GM21526 (cell line): Measurements from ENCODE around the gene DIAPH2.
A peak's percentile ranks its signal among the peaks of the same experiment; 100 is the strongest.

Experiments
- ATAC-seq: cut with Tn5 transposase; IDR thresholded peaks from one replicate; pipeline ENCODE4 v1.9.1; 2021; ENCODE audit warnings: moderate library complexity; ENCODE audit not compliant: unreplicated experiment, low FRiP score

The DIAPH2 gene

GRCh38 chrX:96684339-96685209, at the start of gene DIAPH2:
DIAPH2 (plus strand) TSS chrX:96684842.
- ATAC-seq = peak; percentile 85

GRCh38 chrX:96650023-96650422, 34.6 kb upstream of the DIAPH2 start:
- no peak for ATAC-seq

GRCh38 chrX:96655947-96656623, 28.6 kb upstream of the DIAPH2 start:
- no peak for ATAC-seq

- no peak for ATAC-seq
These were observed 2.1 kb upstream of the DIAPH2 start for GRCh38 chrX:96682516-96682915.

GRCh38 chrX:96683997-96684338, 674 bp upstream of the DIAPH2 start:
- ATAC-seq = peak; percentile 9

- peak; percentile 30 for ATAC-seq
These were observed 813 bp downstream of the DIAPH2 start for GRCh38 chrX:96685210-96686099.

GRCh38 chrX:96687776-96688175, 3.1 kb downstream of the DIAPH2 start:
- ATAC-seq = no peak

- no peak for ATAC-seq
These were observed 4.1 kb downstream of the DIAPH2 start for GRCh38 chrX:96688789-96689188.

GRCh38 chrX:96689991-96690390, 5.3 kb downstream of the DIAPH2 start:
- no peak for ATAC-seq

GRCh38 chrX:96692454-96692853, 7.8 kb downstream of the DIAPH2 start:
- ATAC-seq = no peak

- ATAC-seq = no peak
These were observed 8.2 kb downstream of the DIAPH2 start for GRCh38 chrX:96692890-96693289.

- ATAC-seq = no peak
These were observed 8.8 kb downstream of the DIAPH2 start for GRCh38 chrX:96693407-96693806.

GRCh38 chrX:96696462-96696861, 11.8 kb downstream of the DIAPH2 start:
- no peak for ATAC-seq

GRCh38 chrX:96700625-96701024, 16.0 kb downstream of the DIAPH2 start:
- no peak for ATAC-seq

- ATAC-seq = no peak
These were observed 18.7 kb downstream of the DIAPH2 start for GRCh38 chrX:96703379-96703778.

- ATAC-seq = no peak
These were observed 19.2 kb downstream of the DIAPH2 start for GRCh38 chrX:96703816-96704215.

- ATAC-seq = no peak
These were observed 20.0 kb downstream of the DIAPH2 start for GRCh38 chrX:96704629-96705028.

- ATAC-seq = no peak
These were observed 21.3 kb downstream of the DIAPH2 start for GRCh38 chrX:96705905-96706304.

GRCh38 chrX:96707804-96708203, 23.2 kb downstream of the DIAPH2 start:
- no peak for ATAC-seq

- no peak for ATAC-seq
These were observed 25.4 kb downstream of the DIAPH2 start for GRCh38 chrX:96710031-96710430.

GRCh38 chrX:96713303-96713702, 28.7 kb downstream of the DIAPH2 start:
- ATAC-seq = no peak
